GM18505 (cell line): ENCODE measurements around the gene PRDX1.
"Not testable (repeated sequence)": the region's sequence is repeated elsewhere in the genome, so short reads cannot be mapped to it uniquely, and the experiment has no call there.

Experiments
- ATAC-seq: cut with Tn5 transposase; IDR thresholded peaks from one replicate; pipeline ENCODE4 v1.9.1; 2021; ENCODE audit not compliant: unreplicated experiment
- POLR2A ChIP-seq: IDR thresholded peaks from 4 replicates; pipeline ENCODE4 v1.6.1; 2011; ENCODE audit warnings: borderline replicate concordance; ENCODE audit not compliant: insufficient read depth, insufficient read length; ENCODE audit errors: extremely low read depth

The PRDX1 gene

GRCh38 chr1:45518910-45519309, 2.8 kb downstream of the PRDX1 start:
- no peak for TF ChIP-seq POLR2A
- ATAC-seq: no peak

- ATAC-seq: not testable (repeated sequence)
These were observed 3.3 kb downstream of the PRDX1 start for GRCh38 chr1:45518366-45518765.

- no peak for ATAC-seq
- no peak for TF ChIP-seq POLR2A
These were observed 5.2 kb downstream of the PRDX1 start for GRCh38 chr1:45516465-45516864.

GRCh38 chr1:45516036-45516435, 5.6 kb downstream of the PRDX1 start:
- TF ChIP-seq POLR2A: no peak
- ATAC-seq: no peak

GRCh38 chr1:45513532-45514260, 8.0 kb downstream of the PRDX1 start:
- not testable (repeated sequence) for ATAC-seq

- no peak for ATAC-seq
- TF ChIP-seq POLR2A: no peak
These were observed 9.0 kb downstream of the PRDX1 start for GRCh38 chr1:45512641-45513054.

- TF ChIP-seq POLR2A: no peak
- ATAC-seq: no peak
These were observed 10.6 kb downstream of the PRDX1 start for GRCh38 chr1:45510972-45511527.

GRCh38 chr1:45510036-45510971, 11.4 kb downstream of the PRDX1 start:
- no peak for ATAC-seq

GRCh38 chr1:45508295-45509151, 13.2 kb downstream of the PRDX1 start:
- no peak for ATAC-seq
- TF ChIP-seq POLR2A: peak; percentile 16

More at GRCh38 chr1:45510036-45510971, 11.4 kb downstream of the PRDX1 start:
- no peak for TF ChIP-seq POLR2A

- no peak for ATAC-seq
These were observed 13.8 kb downstream of the PRDX1 start for GRCh38 chr1:45507893-45508292.

GRCh38 chr1:45507195-45507594, 14.5 kb downstream of the PRDX1 start:
- ATAC-seq: no peak
- TF ChIP-seq POLR2A: no peak

More at GRCh38 chr1:45507893-45508292, 13.8 kb downstream of the PRDX1 start:
- no peak for TF ChIP-seq POLR2A

- ATAC-seq: no peak
- TF ChIP-seq POLR2A: no peak
These were observed 18.0 kb downstream of the PRDX1 start for GRCh38 chr1:45503462-45504360.
